A673 (cell line): ENCODE measurements around the gene COLGALT1.

Source experiments
- CTCF ChIP-seq: fragments of 300-800, 200-600 bp; sonication (generic); conservative IDR thresholded peaks from 2 replicates; pipeline ENCODE4 v1.5.1; 2017; ENCODE audit warnings: low read depth, mild to moderate bottlenecking, antibody characterized with exemption, low read length, moderate library complexity, mixed read lengths
- EZH2 ChIP-seq: fragments of 200-600 bp; sonication (generic); IDR thresholded peaks from 2 replicates; pipeline ENCODE4 v1.6.1; 2017; ENCODE audit warnings: borderline replicate concordance, low read depth, mild to moderate bottlenecking, mixed read lengths, antibody characterized with exemption, low read length; ENCODE audit not compliant: poor library complexity, severe bottlenecking

- TF ChIP-seq CTCF (no peak), EZH2 (no peak)
Observed at GRCh38 chr19:17632577-17632976, 77.1 kb downstream of the COLGALT1 start.
